Lower lobe of right lung (tissue), 2 donors: ENCODE data around the gene RNU7-1. TPM values are rescaled to one million over a fixed set of nuclear protein-coding genes. Genes with fewer than 3 reads are reported as not detected.

Experiments
- ATAC-seq, 2 donors: fragments of 200-7000 bp; cut with Tn5 transposase; one replicate each; pipeline ENCODE4 v1.9.1; 2020 to 2022; ENCODE audit warnings: mild to moderate bottlenecking in 2 of 2, moderate library complexity in 2 of 2
- DNase-seq: peaks from one replicate; pipeline ENCODE4 v3.0.0-alpha.2; 2020
- H3K27ac ChIP-seq: fragments of 200-600 bp; one replicate; pipeline ENCODE4 v1.8.0; 2022
- H3K27me3 ChIP-seq: fragments of 200-600 bp; one replicate; pipeline ENCODE4 v1.8.0; 2022; ENCODE audit warnings: low read depth
- H3K36me3 ChIP-seq: fragments of 200-600 bp; one replicate; pipeline ENCODE4 v1.8.0; 2022; ENCODE audit warnings: mild to moderate bottlenecking
- H3K4me1 ChIP-seq: fragments of 200-600 bp; one replicate; pipeline ENCODE4 v1.8.0; 2022
- H3K4me3 ChIP-seq: fragments of 200-600 bp; one replicate; pipeline ENCODE4 v1.8.0; 2022; ENCODE audit warnings: mild to moderate bottlenecking
- H3K9me3 ChIP-seq: fragments of 200-600 bp; one replicate; pipeline ENCODE4 v1.8.0; 2022
- intact Hi-C: fragments of 100-400 bp; cut with DNase I; formaldehyde crosslinking; loops from one replicate; pipeline ENCODE4 v1.11.0; 2022
- total RNA-seq: library from RNA; stranded (reverse); fragmentation: NEBNext Ultra II Directional; extraction: Animal tissue kit (Norgen Biotek cat#: 25700); gene quantifications from one replicate; pipeline ENCODE4 v1.2.1, GENCODE V29; 2021
- TF ChIP-seq, protein P1 (sequence below): fragments of 200-600 bp; IDR thresholded peaks from one replicate; pipeline ENCODE4 v1.8.0; 2022; ENCODE audit warnings: antibody characterized with exemption, mild to moderate bottlenecking
- donor health status: DM: no; HTN: yes; CAD: no; lungs with severe emphysema.

The RNU7-1 gene
- total RNA-seq, 1 donor from 2014 or later: not detected

DNA sequence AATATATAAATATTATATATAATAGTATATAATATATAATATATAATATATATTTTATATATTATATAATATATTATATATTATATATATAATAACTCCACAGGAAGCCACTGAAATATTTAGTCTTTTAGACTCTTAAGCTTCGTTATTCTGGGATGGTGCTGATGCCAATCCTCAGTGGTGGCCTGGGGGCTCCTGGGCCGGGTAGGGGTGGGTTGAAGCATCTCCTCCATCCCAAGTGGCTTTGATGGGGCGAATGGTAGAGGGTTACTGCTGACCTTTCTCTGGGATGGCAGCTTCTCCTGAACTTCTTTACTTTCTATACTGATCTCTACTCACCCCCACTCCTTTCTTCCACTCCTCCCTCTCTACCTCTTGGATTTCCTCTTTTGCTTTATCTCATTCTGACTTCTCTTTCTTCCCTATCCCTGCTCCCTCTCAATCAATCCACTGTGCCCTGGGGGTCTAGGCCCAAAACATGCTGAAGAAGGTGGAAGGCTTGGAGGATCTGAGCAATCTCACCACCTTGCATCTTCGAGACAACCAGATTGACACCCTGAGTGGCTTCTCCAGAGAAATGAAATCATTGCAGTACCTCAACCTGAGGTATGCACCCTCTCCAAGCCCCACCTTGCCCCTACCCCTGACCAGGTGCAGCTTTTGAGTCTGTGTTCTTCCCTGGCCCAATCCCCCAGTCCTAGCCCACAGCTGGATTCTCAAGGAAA lies 34.0 kb upstream of the RNU7-1 start:
- Histone ChIP-seq H3K27ac (no peak overlapping the region), H3K9me3 (no peaks in the 10 kb centered on the region), H3K36me3 (peaks cover 5% of the 10 kb centered on the region), H3K4me3 (no peak overlapping the region), H3K4me1 (peaks cover 14% of the 10 kb centered on the region), H3K27me3 (no peaks in the 10 kb centered on the region)
- TF ChIP-seq, protein P1, sequence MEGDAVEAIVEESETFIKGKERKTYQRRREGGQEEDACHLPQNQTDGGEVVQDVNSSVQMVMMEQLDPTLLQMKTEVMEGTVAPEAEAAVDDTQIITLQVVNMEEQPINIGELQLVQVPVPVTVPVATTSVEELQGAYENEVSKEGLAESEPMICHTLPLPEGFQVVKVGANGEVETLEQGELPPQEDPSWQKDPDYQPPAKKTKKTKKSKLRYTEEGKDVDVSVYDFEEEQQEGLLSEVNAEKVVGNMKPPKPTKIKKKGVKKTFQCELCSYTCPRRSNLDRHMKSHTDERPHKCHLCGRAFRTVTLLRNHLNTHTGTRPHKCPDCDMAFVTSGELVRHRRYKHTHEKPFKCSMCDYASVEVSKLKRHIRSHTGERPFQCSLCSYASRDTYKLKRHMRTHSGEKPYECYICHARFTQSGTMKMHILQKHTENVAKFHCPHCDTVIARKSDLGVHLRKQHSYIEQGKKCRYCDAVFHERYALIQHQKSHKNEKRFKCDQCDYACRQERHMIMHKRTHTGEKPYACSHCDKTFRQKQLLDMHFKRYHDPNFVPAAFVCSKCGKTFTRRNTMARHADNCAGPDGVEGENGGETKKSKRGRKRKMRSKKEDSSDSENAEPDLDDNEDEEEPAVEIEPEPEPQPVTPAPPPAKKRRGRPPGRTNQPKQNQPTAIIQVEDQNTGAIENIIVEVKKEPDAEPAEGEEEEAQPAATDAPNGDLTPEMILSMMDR: no peak
- DNase-seq (peak; percentile 4), ATAC-seq (no peak)
- intact Hi-C loops: no loop called here

DNA sequence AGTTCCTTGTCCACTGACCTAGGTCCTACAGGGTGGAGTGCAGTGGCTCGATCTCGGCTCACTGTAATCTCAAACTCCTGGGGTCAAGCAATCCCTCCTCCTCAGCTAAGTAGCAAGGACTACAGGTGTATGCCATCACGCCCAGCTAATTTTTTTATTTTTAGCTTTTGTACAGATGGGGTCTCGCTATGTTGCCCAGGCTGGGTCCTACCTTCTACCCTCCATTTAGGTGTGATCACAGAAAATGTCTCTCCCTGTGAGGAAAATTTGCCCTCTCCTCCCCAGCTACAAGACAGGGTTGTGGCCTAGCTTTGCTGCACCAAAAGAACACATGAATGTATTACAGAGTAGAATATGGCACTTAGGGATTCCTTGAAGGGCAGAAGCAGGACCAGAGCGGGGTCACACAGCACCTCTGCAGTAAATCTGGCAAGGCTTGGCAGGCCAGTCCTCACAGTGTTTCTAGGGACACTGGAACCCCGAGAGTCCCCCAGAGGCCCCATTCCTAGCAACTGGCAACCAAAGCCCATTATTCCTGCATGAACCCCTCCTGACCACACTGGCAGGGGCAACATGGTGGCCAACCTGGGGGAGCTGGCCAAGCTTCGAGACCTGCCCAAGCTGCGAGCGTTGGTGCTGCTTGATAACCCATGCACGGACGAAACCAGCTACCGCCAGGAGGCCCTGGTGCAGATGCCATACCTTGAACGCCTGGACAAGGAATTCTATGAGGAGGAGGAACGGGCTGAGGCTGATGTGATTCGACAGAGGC lies 31.3 kb upstream of the RNU7-1 start:
- no peak for ATAC-seq
- no peak overlapping the region for H3K27ac ChIP-seq
- TF ChIP-seq, protein P1: no peak
- H3K4me1 ChIP-seq: peaks cover 15% of the 10 kb centered on the region
- H3K27me3 ChIP-seq: peaks cover 4% of the 10 kb centered on the region
- H3K9me3 ChIP-seq: no peaks in the 10 kb centered on the region
- H3K36me3 ChIP-seq: peaks cover 6% of the 10 kb centered on the region
- DNase-seq: peak; percentile 47
- no peak overlapping the region for H3K4me3 ChIP-seq
- intact Hi-C loops: no loop called here

DNA sequence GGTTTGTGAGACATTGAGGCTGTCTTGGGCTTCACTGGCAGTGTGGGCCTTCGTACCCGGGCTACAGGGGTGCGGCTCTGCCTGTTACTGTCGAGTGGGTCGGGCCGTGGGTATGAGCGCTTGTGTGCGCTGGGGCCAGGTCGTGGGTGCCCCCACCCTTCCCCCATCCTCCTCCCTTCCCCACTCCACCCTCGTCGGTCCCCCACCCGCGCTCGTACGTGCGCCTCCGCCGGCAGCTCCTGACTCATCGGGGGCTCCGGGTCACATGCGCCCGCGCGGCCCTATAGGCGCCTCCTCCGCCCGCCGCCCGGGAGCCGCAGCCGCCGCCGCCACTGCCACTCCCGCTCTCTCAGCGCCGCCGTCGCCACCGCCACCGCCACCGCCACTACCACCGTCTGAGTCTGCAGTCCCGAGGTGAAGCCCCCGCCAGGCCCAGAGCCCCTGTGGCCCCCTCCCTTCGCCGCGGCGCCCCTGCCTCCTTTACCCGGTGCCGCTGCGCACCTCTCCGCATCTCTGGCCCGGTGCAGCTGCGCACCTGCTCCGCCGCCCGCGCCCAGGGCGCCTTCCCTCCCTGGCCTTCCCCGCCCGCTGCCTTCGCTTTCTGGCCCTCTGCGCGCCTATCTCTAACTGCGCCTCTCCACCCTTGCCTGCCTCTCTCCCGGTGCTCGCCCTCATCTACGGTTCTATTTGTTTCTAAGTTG lies 29.2 kb upstream of the RNU7-1 start, which contains the start of gene ENO2:
TSS of gene ENO2 (plus strand) at position 335 of the 701 bp plus-strand sequence. CDS start 1,253 bp downstream, outside the sequence.
- peak within 1 kb of the TSS; percentile 83 for H3K4me3 ChIP-seq
- peak; percentile 82 for DNase-seq
- TF ChIP-seq, protein P1: no peak
- peaks cover 15% of the 10 kb centered on the region for H3K4me1 ChIP-seq
- peak within 1 kb of the TSS; percentile 76 for H3K27ac ChIP-seq
- peaks cover 4% of the 10 kb centered on the region for H3K27me3 ChIP-seq
- intact Hi-C loops: no loop called here
- peak; percentile 91 to 95 for ATAC-seq
- peaks cover 11% of the 10 kb centered on the region for H3K36me3 ChIP-seq
- no peaks in the 10 kb centered on the region for H3K9me3 ChIP-seq

DNA sequence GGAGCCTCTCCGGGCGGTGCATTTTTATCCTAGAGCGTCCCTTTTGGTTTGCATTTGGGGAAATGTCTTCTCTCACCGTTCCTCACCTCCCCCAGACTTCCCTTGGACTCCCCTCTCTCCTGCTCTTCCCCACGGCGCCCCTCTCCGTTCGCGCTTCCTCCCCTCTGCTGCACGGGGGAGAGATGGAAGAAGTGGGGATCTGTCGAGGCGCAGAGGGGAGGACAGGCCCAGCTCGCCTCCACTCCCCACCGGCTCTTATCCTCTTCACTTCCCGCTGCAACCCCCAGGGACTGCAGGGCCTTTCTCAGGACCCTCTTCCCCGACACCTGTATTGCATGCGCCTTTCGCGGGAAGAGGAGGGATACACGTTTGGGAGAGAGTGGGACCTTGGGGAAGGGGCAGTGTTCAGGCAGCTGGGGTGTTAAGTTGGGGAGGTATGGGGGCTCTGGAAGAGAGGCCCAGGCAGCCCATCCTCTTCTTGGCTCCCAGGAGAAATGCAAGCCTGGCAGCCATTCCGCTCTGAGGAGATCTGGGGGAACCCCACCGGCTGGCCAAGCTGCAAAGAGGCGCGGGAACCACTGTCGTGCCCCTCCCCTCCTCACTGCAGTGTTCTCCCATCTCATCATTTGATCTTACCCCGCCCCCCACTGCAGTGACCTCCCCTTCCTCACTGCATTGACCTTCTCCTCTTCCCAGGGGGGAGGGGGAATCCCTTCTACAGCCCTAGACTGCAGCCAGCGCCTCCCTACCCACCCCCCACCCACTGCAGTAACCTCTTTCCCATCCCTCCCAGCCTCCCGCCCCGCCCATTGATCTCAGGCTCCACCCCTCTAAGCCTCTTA lies 28.4 kb upstream of the RNU7-1 start:
- Histone ChIP-seq H3K27me3 (peaks cover 4% of the 10 kb centered on the region), H3K4me1 (peaks cover 15% of the 10 kb centered on the region), H3K27ac (peak overlapping the region; percentile 76), H3K4me3 (peak overlapping the region; percentile 83), H3K36me3 (peaks cover 16% of the 10 kb centered on the region), H3K9me3 (no peaks in the 10 kb centered on the region)
- intact Hi-C loops: no loop called here
- DNase-seq: peak; percentile 49
- peak; percentile 5 to 24 for ATAC-seq
- TF ChIP-seq, protein P1: no peak
